ELR (cell line): ENCODE results near the gene RAP1B.
A peak's percentile ranks its signal among the peaks of the same experiment; 100 is the strongest.

Experiments used
- DNase-seq: peaks from one replicate; pipeline ENCODE4 v3.0.0-alpha.2; 2015; ENCODE audit warnings: low read depth

Gene RAP1B

DNA sequence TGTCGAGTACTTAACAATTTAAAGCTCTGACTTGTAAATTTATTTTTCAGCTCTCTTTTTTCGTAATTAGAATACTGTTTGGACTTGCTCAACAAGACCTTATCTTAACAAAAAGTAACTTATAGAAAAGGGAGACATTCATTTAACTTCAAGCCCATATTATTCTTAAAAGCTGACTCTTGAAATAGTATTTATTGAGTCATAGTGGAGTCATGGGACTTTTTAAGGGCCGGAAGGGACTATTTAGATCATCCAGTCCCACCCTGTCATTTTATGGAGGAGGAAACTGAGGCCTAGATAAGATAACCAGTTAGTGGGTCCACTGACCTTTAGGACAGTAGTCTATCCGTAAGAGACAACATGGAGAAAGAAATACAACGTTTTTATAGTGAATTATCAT lies 1.5 kb downstream of the RAP1B start:
- peak; percentile 75 for DNase-seq

DNA sequence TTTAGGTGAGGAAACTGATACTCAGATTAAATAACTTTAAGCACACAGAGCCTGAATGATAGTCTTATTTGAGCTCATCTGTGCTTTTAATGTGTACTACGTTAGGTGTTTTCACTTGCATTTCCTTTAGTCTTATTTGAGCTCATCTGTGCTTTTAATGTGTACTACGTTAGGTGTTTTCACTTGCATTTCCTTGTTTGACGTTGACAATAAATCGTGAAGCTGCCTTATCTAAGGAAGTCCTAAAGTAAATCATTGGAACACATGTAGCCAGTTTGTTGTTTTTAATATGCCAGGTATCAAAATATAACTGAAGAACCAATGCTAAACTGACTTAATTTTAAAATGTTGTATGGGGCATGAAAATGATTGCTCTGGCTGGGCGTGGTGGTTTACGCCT lies 2.0 kb downstream of the RAP1B start:
- no peak for DNase-seq

GRCh38 chr12:68613209-68613904 lies 2.7 kb downstream of the RAP1B start:
- no peak for DNase-seq

- DNase-seq: no peak
Measured at GRCh38 chr12:68614105-68614679, 3.5 kb downstream of the RAP1B start.

- DNase-seq: no peak
Measured at GRCh38 chr12:68614769-68615168, 4.1 kb downstream of the RAP1B start.

- peak; percentile 71 for DNase-seq
Measured at GRCh38 chr12:68617160-68617926, 6.6 kb downstream of the RAP1B start.

GRCh38 chr12:68619541-68619940 lies 8.8 kb downstream of the RAP1B start:
- no peak for DNase-seq

GRCh38 chr12:68620519-68621471 lies 10.1 kb downstream of the RAP1B start:
- DNase-seq: no peak

GRCh38 chr12:68621472-68622081 lies 10.9 kb downstream of the RAP1B start:
- DNase-seq: no peak

GRCh38 chr12:68622250-68622649 lies 11.6 kb downstream of the RAP1B start:
- DNase-seq: no peak

DNA sequence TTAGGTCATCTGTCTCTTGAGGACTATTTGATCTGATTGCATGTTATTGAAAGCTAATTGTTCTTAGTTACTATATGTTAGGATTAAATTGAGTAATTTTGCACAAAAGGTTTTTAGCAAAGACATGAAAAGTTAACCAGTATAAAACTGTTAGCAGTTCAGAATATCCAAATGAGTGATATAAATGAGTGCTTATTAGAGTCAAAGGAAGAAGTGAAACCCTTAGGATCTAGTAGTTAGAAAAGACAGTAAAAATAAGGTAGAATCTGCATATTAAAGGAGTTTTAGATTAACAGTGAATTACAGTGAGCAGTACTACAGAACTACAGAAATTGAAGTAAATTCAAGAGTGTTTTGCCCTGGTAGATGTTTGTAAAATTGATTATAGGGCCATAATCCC lies 12.4 kb downstream of the RAP1B start:
- no peak for DNase-seq

DNA sequence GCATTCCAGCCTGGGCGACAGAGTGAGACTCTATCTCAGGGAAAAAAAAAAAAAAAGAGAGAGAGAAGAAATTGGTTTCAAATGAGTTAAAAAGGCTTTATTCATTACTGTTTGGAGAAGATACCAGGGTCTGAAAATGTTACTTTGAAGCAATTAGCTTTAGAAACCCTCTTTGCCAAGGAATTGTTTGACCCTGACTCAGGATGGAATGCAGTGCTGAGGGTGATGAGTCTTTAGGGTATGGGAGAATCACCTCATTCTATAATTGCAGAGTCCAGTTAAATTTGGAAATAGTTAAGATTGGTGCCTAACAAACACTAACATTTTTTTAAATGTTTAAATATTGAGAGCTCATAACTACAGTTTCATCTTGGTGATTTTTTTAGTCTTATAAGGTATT lies 13.3 kb downstream of the RAP1B start:
- DNase-seq: peak; percentile 75

GRCh38 chr12:68624933-68625332 lies 14.2 kb downstream of the RAP1B start:
- no peak for DNase-seq

GRCh38 chr12:68627673-68628319 lies 17.1 kb downstream of the RAP1B start:
- no peak for DNase-seq

DNA sequence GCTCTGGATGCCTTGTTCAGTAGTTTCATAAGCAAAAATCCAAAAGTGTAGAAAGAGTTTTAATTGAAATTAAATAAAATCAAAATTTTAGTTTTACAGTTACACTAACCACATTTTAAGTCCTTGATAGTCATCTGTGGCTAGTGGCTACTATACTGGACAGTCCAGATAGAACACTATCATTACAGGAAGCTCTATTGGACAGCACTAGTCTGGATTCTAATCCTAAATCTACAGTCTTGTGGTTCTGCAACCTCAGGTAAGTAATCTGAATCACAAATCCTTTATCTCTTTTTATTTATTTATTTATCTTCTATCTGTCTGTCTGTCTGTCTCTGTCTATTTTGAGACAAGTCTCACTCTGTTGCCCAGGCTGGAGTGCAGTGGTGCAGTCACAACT lies 18.0 kb downstream of the RAP1B start:
- DNase-seq: no peak

DNA sequence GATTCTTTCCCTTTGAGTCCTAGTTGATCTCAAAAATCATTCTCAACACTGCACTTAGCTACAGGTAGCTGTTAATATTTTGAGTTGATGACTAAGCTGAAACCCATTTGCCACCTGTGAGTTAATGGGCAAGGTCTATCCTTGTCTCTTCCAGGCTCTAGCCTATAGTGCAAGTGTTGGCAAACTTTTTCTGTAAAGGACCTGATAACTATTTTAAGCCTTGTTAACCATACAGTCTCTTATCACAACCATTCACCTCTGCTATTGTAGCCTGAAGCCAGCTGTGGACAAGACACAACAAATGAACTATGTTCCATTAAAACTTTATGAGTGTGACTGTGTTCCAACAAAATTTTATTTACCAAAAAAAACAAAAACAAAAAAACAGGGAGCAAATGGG lies 19.4 kb downstream of the RAP1B start:
- DNase-seq: no peak

DNA sequence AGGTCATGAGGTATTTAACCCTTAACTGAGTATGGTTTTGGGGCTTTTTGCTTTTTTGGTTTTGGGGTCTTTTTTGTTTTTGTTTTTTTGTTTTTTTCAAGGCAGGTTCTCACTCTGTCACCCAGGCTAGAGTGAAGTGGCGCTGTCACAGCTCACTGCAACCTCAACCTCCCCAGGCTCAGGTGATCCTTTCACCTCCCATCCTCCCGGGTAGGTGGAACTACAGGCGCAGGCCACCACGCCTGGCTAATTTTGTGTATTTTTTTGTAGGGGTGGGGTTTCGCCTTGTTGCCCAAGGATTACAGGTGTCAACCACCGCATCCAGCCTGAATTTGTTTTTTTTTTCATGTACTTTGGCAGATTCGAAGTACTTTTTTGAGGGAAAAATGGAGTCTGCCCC lies 19.9 kb downstream of the RAP1B start:
- DNase-seq: no peak

GRCh38 chr12:68631227-68631626 lies 20.5 kb downstream of the RAP1B start:
- peak; percentile 39 for DNase-seq

DNA sequence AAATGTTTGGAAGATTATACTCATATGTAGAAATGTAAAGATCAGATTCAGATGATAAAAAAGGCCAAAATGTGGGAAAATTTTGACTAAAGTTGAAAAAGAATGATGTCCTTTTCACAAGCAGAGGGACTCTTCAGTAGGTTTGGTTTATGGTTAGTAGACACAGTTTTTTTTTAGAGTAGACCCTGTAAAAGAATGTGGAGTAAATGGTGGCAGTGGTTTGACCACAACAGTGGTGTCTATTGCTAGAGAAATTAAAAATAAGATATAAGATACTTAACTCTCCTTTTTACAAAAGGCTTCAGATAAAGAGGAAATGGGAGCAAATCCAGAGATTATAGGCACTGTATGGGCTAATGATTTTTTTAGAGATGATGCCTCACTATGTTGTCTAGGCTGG lies 21.8 kb downstream of the RAP1B start:
- DNase-seq: no peak

GRCh38 chr12:68633614-68634558 lies 23.2 kb downstream of the RAP1B start:
- no peak for DNase-seq
